NT2/D1 (cell line): ENCODE results near the gene ZEB1.
A peak's percentile ranks its signal among the peaks of the same experiment; 100 is the strongest.

Experiments used
- SUZ12 ChIP-seq: IDR thresholded peaks from 2 replicates; pipeline ENCODE4 v1.6.1; 2011; ENCODE audit not compliant: insufficient read length, insufficient read depth; ENCODE audit errors: extremely low read depth
- YY1 ChIP-seq: IDR thresholded peaks from 2 replicates; pipeline ENCODE4 v1.6.1; 2011; ENCODE audit not compliant: insufficient read length, insufficient read depth
- ZNF274 ChIP-seq: IDR thresholded peaks from 2 replicates; pipeline ENCODE4 v1.6.1; 2011; ENCODE audit warnings: mild to moderate bottlenecking, low read depth, low read length

- peak; percentile 23 for TF ChIP-seq YY1
- no peak for TF ChIP-seq ZNF274
- TF ChIP-seq SUZ12: no peak
Measured at GRCh38 chr10:31318854-31319601, at the start of gene ZEB1.
